Measurements from ENCODE around the gene AAK1.
A peak's percentile ranks its signal among the peaks of the same experiment; 100 is the strongest.

Gene AAK1

GRCh38 chr2:69491864-69492263 is 151.7 kb downstream of the AAK1 start:
- DNase-seq (ENCODE audit: low spot score): no peak

- no peak for DNase-seq (ENCODE audit: low spot score)
Observed at GRCh38 chr2:69490486-69490885, 153.1 kb downstream of the AAK1 start.

GRCh38 chr2:69489793-69490192 is 153.7 kb downstream of the AAK1 start:
- DNase-seq (ENCODE audit: low spot score): no peak

GRCh38 chr2:69483696-69484095 is 159.8 kb downstream of the AAK1 start:
- no peak for DNase-seq (ENCODE audit: low spot score)

GRCh38 chr2:69483024-69483423 is 160.5 kb downstream of the AAK1 start:
- DNase-seq (ENCODE audit: low spot score): no peak

GRCh38 chr2:69482471-69482870 is 161.1 kb downstream of the AAK1 start:
- DNase-seq (ENCODE audit: low spot score): no peak

- no peak for DNase-seq (ENCODE audit: low spot score)
Observed at GRCh38 chr2:69481421-69481820, 162.1 kb downstream of the AAK1 start.

- no peak for DNase-seq (ENCODE audit: low spot score)
Observed at GRCh38 chr2:69477627-69478026, 165.9 kb downstream of the AAK1 start.

GRCh38 chr2:69474688-69475087 is 168.9 kb downstream of the AAK1 start:
- no peak for DNase-seq (ENCODE audit: low spot score)

GRCh38 chr2:69471793-69472192 is 171.7 kb downstream of the AAK1 start:
- DNase-seq (ENCODE audit: low spot score): no peak

GRCh38 chr2:69470911-69471310 is 172.6 kb downstream of the AAK1 start:
- no peak for DNase-seq (ENCODE audit: low spot score)

GRCh38 chr2:69469784-69470183 is 173.8 kb downstream of the AAK1 start:
- DNase-seq (ENCODE audit: low spot score): peak; percentile 76

GRCh38 chr2:69469375-69469774 is 174.2 kb downstream of the AAK1 start:
- no peak for DNase-seq (ENCODE audit: low spot score)

GRCh38 chr2:69466728-69467127 is 176.8 kb downstream of the AAK1 start:
- DNase-seq (ENCODE audit: low spot score): no peak

- no peak for DNase-seq (ENCODE audit: low spot score)
Observed at GRCh38 chr2:69465513-69466456, 177.8 kb downstream of the AAK1 start.

- DNase-seq (ENCODE audit: low spot score): no peak
Observed at GRCh38 chr2:69464575-69464974, 179.0 kb downstream of the AAK1 start.

GRCh38 chr2:69462780-69463179 is 180.8 kb downstream of the AAK1 start:
- DNase-seq (ENCODE audit: low spot score): no peak

- DNase-seq (ENCODE audit: low spot score): no peak
Observed at GRCh38 chr2:69461404-69461803, 182.1 kb downstream of the AAK1 start.

GRCh38 chr2:69459936-69460335 is 183.6 kb downstream of the AAK1 start:
- DNase-seq (ENCODE audit: low spot score): no peak

GRCh38 chr2:69456950-69457445 is 186.5 kb downstream of the AAK1 start:
- DNase-seq (ENCODE audit: low spot score): no peak

GRCh38 chr2:69456154-69456553 is 187.4 kb downstream of the AAK1 start:
- DNase-seq (ENCODE audit: low spot score): no peak

- no peak for DNase-seq (ENCODE audit: low spot score)
Observed at GRCh38 chr2:69454976-69455375, 188.6 kb downstream of the AAK1 start.

- DNase-seq (ENCODE audit: low spot score): no peak
Observed at GRCh38 chr2:69453475-69454129, 189.9 kb downstream of the AAK1 start.

Data from putamen (tissue), 1 donor.